WI38 (cell line): ENCODE data around the gene SLC36A2.

Experiments used
- H3K4me3 ChIP-seq: 2 replicates; pipeline ENCODE4 v1.5.1; 2011; ENCODE audit warnings: low read depth, mild to moderate bottlenecking, control low read depth, low read length
- CTCF ChIP-seq: IDR thresholded peaks from 2 replicates; pipeline ENCODE4 v1.5.1; 2012; ENCODE audit warnings: low read depth, mild to moderate bottlenecking, control low read depth, low read length

Gene SLC36A2

GRCh38 chr5:151348789-151349188, 1.4 kb upstream of the SLC36A2 start:
- TF ChIP-seq CTCF, result no peak

GRCh38 chr5:151345808-151346478, 1.4 kb downstream of the SLC36A2 start:
- TF ChIP-seq CTCF, result no peak
- H3K4me3 ChIP-seq, result no peak overlapping the region

More at GRCh38 chr5:151348789-151349188, 1.4 kb upstream of the SLC36A2 start:
- H3K4me3 ChIP-seq, result no peak overlapping the region

GRCh38 chr5:151345187-151345807, 2.1 kb downstream of the SLC36A2 start:
- no peak overlapping the region for H3K4me3 ChIP-seq
- TF ChIP-seq CTCF, result no peak

- TF ChIP-seq CTCF, result no peak
- no peak overlapping the region for H3K4me3 ChIP-seq
Measured at GRCh38 chr5:151344088-151344487, 3.3 kb downstream of the SLC36A2 start.

- H3K4me3 ChIP-seq, result no peak overlapping the region
- TF ChIP-seq CTCF, result no peak
Measured at GRCh38 chr5:151340004-151340403, 7.4 kb downstream of the SLC36A2 start.

- H3K4me3 ChIP-seq, result no peak overlapping the region
- no peak for TF ChIP-seq CTCF
Measured at GRCh38 chr5:151338734-151339133, 8.6 kb downstream of the SLC36A2 start.

- no peak overlapping the region for H3K4me3 ChIP-seq
- TF ChIP-seq CTCF, result no peak
Measured at GRCh38 chr5:151332857-151333256, 14.5 kb downstream of the SLC36A2 start.
